GM20431 (cell line): ENCODE measurements around the gene VAMP5.
"Not testable (repeated sequence)": the region's sequence is repeated elsewhere in the genome, so short reads cannot be mapped to it uniquely, and the experiment has no call there.

ENCODE experiments used
- in situ Hi-C: fragments of 300-500 bp; cut with MseI, MboI; formaldehyde crosslinking; loops from one replicate; pipeline ENCODE4 v1.15.0; 2020; ENCODE audit warnings: low sequenced_read_pairs; ENCODE audit not compliant: unreplicated experiment

The VAMP5 gene

GRCh38 chr2:85584354-85584856, at the start of gene VAMP5:
Gene VAMP5 (plus strand): TSS chr2:85584431. CDS start chr2:85584491, 60 bp downstream.
- in situ Hi-C loops = no loop called here

GRCh38 chr2:85534881-85535280, 49.4 kb upstream of the VAMP5 start:
- in situ Hi-C loops = no loop called here

GRCh38 chr2:85536479-85536878, 47.8 kb upstream of the VAMP5 start:
- in situ Hi-C loops = no loop called here

GRCh38 chr2:85537600-85538506, 46.4 kb upstream of the VAMP5 start:
- in situ Hi-C loops = no loop called here

- in situ Hi-C loops = no loop called here
Measured at GRCh38 chr2:85538507-85539360, 45.5 kb upstream of the VAMP5 start, which contains the start of gene MAT2A. Gene MAT2A (plus strand): TSS chr2:85539168. CDS start chr2:85539288, 120 bp downstream.

- in situ Hi-C loops = no loop called here
Measured at GRCh38 chr2:85539361-85540132, 44.7 kb upstream of the VAMP5 start.

GRCh38 chr2:85540133-85540648, 44.0 kb upstream of the VAMP5 start:
- in situ Hi-C loops = no loop called here

GRCh38 chr2:85541262-85541661, 43.0 kb upstream of the VAMP5 start:
- in situ Hi-C loops = no loop called here

GRCh38 chr2:85541753-85542457, 42.3 kb upstream of the VAMP5 start:
- in situ Hi-C loops = no loop called here

- in situ Hi-C loops = no loop called here
Measured at GRCh38 chr2:85542777-85543176, 41.5 kb upstream of the VAMP5 start.

GRCh38 chr2:85544254-85544691, 40.0 kb upstream of the VAMP5 start:
- in situ Hi-C loops = not testable (repeated sequence)

GRCh38 chr2:85544915-85545779, 39.1 kb upstream of the VAMP5 start:
- in situ Hi-C loops = not testable (repeated sequence)

GRCh38 chr2:85545780-85546240, 38.4 kb upstream of the VAMP5 start:
- in situ Hi-C loops = no loop called here

GRCh38 chr2:85547089-85547858, 37.0 kb upstream of the VAMP5 start:
- in situ Hi-C loops = no loop called here

GRCh38 chr2:85547859-85548607, 36.2 kb upstream of the VAMP5 start:
- in situ Hi-C loops = no loop called here

GRCh38 chr2:85548608-85548900, 35.7 kb upstream of the VAMP5 start:
- in situ Hi-C loops = no loop called here

GRCh38 chr2:85549095-85549494, 35.1 kb upstream of the VAMP5 start:
- in situ Hi-C loops = no loop called here
